Mammary epithelial cell (primary cell): ENCODE data around the gene DENND11.

Experiments used
- CTCF ChIP-seq, 2 donors: IDR thresholded peaks in 1 of 2; conservative IDR thresholded peaks in 1 of 2; 2 replicates each; pipeline ENCODE4 v1.5.1; 2011 to 2012; ENCODE audit warnings: inconsistent platforms in 2 of 2, low read length in 2 of 2, mild to moderate bottlenecking in 2 of 2, control low read depth in 1 of 2, low read depth in 1 of 2; ENCODE audit not compliant: insufficient read depth in 1 of 2; ENCODE audit errors: extremely low read depth in 1 of 2
- EZH2 ChIP-seq: IDR thresholded peaks from 2 replicates; pipeline ENCODE4 v1.6.1; 2012; ENCODE audit warnings: low read length, inconsistent platforms, borderline replicate concordance

GRCh38 chr7:141675436-141676215 lies 26.3 kb downstream of the DENND11 start:
- TF ChIP-seq CTCF (conservative IDR thresholded peaks at IDR 0.05 in 1 of 2, IDR thresholded peaks at IDR 0.05 in 1 of 2; ENCODE audit: extremely low read depth in 1 of 2, insufficient read depth in 1 of 2, low read depth in 1 of 2, low read length in 2 of 2): no peak
- TF ChIP-seq EZH2: no peak
